ENCODE results near the gene OR4K5.

Gene OR4K5, protein sequence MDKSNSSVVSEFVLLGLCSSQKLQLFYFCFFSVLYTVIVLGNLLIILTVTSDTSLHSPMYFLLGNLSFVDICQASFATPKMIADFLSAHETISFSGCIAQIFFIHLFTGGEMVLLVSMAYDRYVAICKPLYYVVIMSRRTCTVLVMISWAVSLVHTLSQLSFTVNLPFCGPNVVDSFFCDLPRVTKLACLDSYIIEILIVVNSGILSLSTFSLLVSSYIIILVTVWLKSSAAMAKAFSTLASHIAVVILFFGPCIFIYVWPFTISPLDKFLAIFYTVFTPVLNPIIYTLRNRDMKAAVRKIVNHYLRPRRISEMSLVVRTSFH

DNA sequence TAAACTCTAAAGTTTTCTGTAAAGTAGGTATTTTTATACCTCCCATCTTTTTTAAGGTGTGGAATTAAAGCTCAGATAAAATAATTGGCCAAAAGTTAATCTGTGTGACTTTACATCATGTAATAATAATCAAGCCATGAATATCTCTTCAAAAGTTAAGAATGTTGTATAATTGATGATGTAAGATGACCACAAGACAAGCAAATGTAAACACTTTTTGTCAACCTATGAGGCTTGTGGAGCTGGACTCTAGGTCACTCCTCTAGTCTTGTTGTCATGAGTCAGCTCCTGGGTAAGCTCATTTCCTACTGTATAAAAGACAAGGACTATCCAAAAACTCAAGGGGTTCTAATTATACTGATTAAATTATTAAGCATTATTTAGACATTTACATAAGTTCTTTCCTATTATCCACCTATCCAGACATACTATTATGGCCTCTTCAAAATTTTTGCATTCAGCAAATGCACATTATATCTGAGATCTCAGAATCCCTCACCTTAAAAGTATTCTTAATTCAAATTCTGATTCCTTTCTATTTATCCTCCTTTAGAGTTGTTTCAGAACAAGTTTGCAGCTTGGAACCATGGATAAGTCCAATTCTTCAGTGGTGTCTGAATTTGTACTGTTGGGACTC, at the start of gene OR4K5:
OR4K5 (plus strand) TSS at position 587 of the 637 bp plus-strand sequence; CDS start at position 587, 0 bp downstream.
- no peak for TF ChIP-seq POLR2A (IDR thresholded peaks at IDR 0.05; ENCODE audit: low read length)
- no peak for TF ChIP-seq GATA1 (IDR thresholded peaks at IDR 0.05; ENCODE audit: low read depth, low read length)
- DNase-seq: no peak

DNA sequence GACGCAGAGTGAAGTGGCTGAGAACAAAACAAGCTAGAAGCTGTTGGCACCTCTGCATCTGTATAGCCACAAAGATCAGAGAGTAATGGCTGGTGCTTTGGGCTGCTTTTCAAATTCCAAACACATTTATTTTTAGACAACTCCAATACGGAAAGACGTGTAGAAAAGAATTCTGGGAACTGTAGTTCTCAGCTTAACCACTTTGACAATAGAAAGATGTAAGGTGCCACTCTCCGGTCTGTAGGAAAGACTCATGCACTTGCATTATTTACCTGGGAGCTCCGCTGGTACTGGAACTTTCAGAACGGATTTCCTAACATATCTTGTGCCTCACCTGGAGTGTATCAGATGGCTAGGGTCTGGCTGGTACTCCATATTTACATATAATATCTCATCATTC, 47.2 kb upstream of the OR4K5 start:
- no peak for TF ChIP-seq GATA1 (IDR thresholded peaks at IDR 0.05; ENCODE audit: low read depth, low read length)
- no peak for TF ChIP-seq POLR2A (IDR thresholded peaks at IDR 0.05; ENCODE audit: low read length)
- DNase-seq: no peak

GRCh38 chr14:19874842-19875241, 45.6 kb upstream of the OR4K5 start, which contains the start of gene OR4K2:
OR4K2 (plus strand) TSS chr14:19875142; CDS start chr14:19876268, 1,126 bp downstream.
- TF ChIP-seq POLR2A (IDR thresholded peaks at IDR 0.05; ENCODE audit: low read length) (no peak), GATA1 (IDR thresholded peaks at IDR 0.05; ENCODE audit: low read depth, low read length) (no peak)
- no peak for DNase-seq

- peak; percentile 22 to 58 for DNase-seq
Measured at GRCh38 chr14:19878029-19878642, 42.3 kb upstream of the OR4K5 start.

GRCh38 chr14:19895282-19895681, 25.1 kb upstream of the OR4K5 start:
- TF ChIP-seq POLR2A (IDR thresholded peaks at IDR 0.05; ENCODE audit: low read length) (no peak), GATA1 (IDR thresholded peaks at IDR 0.05; ENCODE audit: low read depth, low read length) (no peak)

More at GRCh38 chr14:19878029-19878642, 42.3 kb upstream of the OR4K5 start:
- TF ChIP-seq POLR2A (IDR thresholded peaks at IDR 0.05; ENCODE audit: low read length) (no peak), GATA1 (IDR thresholded peaks at IDR 0.05; ENCODE audit: low read depth, low read length) (no peak)

GRCh38 chr14:19900999-19901398, 19.4 kb upstream of the OR4K5 start:
- DNase-seq: no peak
- TF ChIP-seq POLR2A (IDR thresholded peaks at IDR 0.05; ENCODE audit: low read length) (no peak), GATA1 (IDR thresholded peaks at IDR 0.05; ENCODE audit: low read depth, low read length) (no peak)

More at GRCh38 chr14:19895282-19895681, 25.1 kb upstream of the OR4K5 start:
- DNase-seq: no peak

DNA sequence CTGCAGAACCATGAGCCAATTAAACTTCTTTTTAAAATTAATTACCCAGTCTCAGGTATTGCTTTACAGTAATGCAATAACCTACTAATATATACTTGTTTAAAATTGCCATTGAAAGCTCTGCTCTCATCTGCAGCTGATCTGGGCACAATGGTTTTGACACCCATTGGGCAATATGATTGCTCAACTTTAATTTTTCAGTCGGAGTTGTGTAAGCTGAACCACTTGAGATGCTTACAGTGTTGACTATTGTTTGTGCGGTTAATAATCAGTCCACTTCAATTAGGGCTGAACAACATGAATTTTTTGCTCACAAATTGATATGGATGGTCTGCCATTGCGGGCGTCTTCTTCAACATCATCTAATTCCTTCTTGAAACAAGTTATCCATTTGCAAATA, 18.0 kb upstream of the OR4K5 start:
- TF ChIP-seq POLR2A (IDR thresholded peaks at IDR 0.05; ENCODE audit: low read length) (no peak), GATA1 (IDR thresholded peaks at IDR 0.05; ENCODE audit: low read depth, low read length) (no peak)
- DNase-seq: no peak

GRCh38 chr14:19906665-19907064, 13.7 kb upstream of the OR4K5 start:
- DNase-seq: no peak
- no peak for TF ChIP-seq GATA1 (IDR thresholded peaks at IDR 0.05; ENCODE audit: low read depth, low read length)
- no peak for TF ChIP-seq POLR2A (IDR thresholded peaks at IDR 0.05; ENCODE audit: low read length)

DNA sequence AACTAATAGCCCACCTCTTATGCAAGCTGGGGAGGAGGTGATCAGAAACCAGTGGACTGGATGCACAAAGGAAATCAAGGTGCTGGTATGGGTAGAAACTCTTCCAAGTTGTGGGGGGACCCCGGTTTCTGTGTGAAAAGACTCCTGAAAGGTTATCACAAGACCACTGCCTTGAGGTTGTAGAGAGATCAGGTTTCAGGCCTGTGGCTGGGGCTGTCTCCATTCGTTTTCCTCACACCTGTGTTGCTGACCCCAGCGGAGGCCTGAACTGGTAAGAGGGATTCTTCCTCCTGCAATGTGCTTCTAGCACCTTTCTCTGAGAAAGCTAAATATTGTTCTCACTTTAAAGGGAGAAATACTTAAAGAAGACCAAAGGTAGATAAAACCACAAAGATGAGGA, 9.3 kb upstream of the OR4K5 start:
- TF ChIP-seq GATA1 (IDR thresholded peaks at IDR 0.05; ENCODE audit: low read depth, low read length) (no peak), POLR2A (IDR thresholded peaks at IDR 0.05; ENCODE audit: low read length) (no peak)
- DNase-seq: no peak

GRCh38 chr14:19917243-19917642, 3.2 kb upstream of the OR4K5 start:
- TF ChIP-seq POLR2A (IDR thresholded peaks at IDR 0.05; ENCODE audit: low read length): no peak
- no peak for TF ChIP-seq GATA1 (IDR thresholded peaks at IDR 0.05; ENCODE audit: low read depth, low read length)
- DNase-seq: no peak

DNA sequence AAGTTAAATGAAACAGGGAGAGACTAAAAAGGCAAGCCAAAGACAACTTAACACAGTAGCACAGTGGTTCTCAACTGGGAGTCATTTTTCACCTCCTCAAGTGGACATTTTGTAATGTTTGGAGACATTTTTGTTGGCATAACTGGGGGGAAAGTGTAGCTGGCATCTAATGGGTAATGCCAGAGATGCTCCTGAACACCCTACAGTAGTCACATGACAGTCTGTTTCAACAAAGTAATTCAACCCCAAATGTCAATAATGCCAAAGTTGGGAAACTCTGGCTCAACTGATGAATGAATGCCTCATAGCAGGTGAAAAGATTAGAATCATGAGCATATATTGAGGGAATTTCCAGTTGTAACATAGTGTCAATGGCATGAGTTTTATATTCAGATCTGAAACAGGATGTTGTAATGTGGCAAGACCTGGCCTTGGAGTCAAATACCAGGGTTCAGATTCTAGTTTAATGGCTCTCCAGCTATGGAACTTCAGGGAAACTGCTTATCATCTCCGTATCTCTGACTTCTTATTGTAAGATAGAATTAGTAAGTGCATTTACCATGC, 2.4 kb upstream of the OR4K5 start:
- TF ChIP-seq GATA1 (IDR thresholded peaks at IDR 0.05; ENCODE audit: low read depth, low read length) (no peak), POLR2A (IDR thresholded peaks at IDR 0.05; ENCODE audit: low read length) (no peak)

DNA sequence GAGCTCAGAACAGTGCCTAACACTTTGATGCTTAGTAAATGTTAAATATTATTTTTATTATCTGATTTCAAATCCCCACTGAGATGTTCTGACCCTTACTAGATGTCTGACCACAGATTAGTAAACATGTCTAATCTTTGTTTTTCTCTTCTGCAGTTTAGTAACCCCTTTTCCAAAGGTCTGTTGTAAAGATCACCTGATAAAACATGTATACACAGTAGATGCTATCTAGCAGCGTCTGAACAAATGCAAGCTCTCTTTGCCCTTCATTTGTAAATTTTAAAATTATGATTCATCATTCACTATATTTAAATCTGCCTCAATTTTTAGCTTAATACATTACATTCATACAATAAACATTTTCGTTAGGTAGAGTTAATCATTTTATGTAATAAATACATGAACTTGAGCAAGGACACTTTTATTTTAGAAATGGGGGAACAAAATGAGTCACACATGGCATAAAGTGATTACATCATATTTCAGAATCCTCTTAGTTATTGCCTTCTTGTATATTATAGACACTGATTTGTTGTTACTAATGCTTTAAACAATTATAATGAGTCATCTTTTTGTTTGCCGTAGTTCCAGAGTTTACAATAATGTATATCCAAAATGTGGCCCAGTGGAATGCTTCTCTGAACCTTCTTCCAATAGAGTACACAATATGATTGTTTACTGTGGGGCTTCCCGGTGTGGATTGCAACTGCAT, 1.7 kb upstream of the OR4K5 start:
- TF ChIP-seq POLR2A (IDR thresholded peaks at IDR 0.05; ENCODE audit: low read length): no peak
- TF ChIP-seq GATA1 (IDR thresholded peaks at IDR 0.05; ENCODE audit: low read depth, low read length): no peak
- DNase-seq: no peak

More for the DNA sequence above, 2.4 kb upstream of the OR4K5 start:
- DNase-seq: no peak

- no peak for DNase-seq
- no peak for TF ChIP-seq POLR2A (IDR thresholded peaks at IDR 0.05; ENCODE audit: low read length)
- TF ChIP-seq GATA1 (IDR thresholded peaks at IDR 0.05; ENCODE audit: low read depth, low read length): no peak
Measured at GRCh38 chr14:19930617-19931016, 10.2 kb downstream of the OR4K5 start, which contains the start of gene OR4K1. OR4K1 (plus strand) TSS chr14:19930917; CDS start chr14:19935667, 4,750 bp downstream.

Measured in erythroblast (primary cell).